NOMO-1 treated with DMSO at 0.1 percent for 48 hours (cell line): ENCODE results near the gene RRAGD.
"Not testable (repeated sequence)": the region's sequence is repeated elsewhere in the genome, so short reads cannot be mapped to it uniquely, and the experiment has no call there.

ENCODE experiments used
- DNase-seq: peaks from one replicate; lab custom pipeline; 2025; ENCODE audit not compliant: unreplicated experiment; lab: John Stamatoyannopoulos, UW

RRAGD gene

DNA sequence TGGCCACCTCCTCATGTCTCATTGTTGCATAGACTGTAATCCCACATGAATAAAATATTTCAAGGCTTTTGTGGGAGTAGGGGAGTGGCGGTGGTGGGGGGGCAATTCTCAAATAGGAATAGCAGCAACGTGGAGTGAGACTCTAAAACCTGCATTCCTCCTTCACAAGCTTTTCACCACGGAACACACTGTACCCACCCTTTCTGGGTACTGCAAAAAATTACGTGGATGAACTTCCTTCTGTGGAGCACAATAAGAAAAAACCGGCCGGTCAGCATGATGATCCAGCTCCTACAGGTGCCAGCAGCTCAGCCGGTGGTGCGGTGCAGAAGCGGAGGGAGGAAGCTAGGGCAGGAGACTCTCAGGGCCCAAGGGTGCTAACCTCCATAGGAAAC lies 930 bp upstream of the RRAGD start:
- no peak for DNase-seq

DNA sequence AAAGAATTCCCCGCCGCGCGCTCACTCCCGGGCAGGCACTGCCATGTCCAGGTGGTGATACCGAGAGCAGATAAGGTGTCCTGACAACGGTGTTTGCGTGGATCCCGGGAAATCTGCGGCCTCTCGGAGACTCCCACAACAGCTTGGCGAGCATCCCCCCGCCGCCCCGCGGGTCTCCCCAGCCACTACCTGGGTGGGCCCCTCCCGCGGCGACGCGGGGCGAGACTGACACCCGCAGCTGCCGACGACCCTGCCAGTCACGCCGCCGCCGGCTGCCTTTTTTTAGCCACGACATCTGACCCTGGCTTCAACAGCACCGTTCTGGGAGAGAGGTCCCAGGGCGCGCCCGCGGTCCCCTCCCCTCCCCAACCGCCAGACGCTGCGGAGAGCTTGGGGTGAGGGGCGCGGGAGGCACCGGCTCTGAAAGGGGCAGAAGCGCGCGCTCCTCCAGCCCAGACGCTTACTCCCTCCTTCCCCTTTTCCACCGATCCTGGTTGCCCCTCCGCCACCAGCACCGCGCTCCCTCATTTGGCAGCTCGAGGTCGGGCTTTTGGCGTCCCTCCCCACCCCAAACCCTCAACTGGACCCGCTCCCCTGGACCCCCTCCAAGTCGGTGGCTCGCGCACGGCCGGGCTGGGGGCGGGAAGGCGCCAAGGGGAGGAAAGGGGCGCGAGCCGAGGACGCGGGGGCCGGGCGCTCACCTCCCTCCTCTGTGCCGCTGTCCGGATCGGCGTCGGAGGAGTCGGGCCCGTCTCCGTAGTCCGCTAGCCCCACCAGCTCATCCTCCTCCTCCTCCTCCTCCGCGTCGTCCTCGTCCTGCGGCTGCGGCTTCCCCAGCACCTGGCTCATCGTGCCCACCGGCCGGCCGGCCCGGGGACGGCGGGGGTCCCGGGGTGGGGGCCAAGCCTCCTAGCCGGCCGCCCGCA lies 665 bp downstream of the RRAGD start:
- peak; percentile 49 for DNase-seq

GRCh38 chr6:89410788-89411144 lies 1.3 kb downstream of the RRAGD start:
- peak; percentile 5 for DNase-seq

GRCh38 chr6:89410231-89410761 lies 1.8 kb downstream of the RRAGD start:
- DNase-seq, result no peak

- DNase-seq, result no peak
Observed at GRCh38 chr6:89409461-89410035, 2.5 kb downstream of the RRAGD start.

DNA sequence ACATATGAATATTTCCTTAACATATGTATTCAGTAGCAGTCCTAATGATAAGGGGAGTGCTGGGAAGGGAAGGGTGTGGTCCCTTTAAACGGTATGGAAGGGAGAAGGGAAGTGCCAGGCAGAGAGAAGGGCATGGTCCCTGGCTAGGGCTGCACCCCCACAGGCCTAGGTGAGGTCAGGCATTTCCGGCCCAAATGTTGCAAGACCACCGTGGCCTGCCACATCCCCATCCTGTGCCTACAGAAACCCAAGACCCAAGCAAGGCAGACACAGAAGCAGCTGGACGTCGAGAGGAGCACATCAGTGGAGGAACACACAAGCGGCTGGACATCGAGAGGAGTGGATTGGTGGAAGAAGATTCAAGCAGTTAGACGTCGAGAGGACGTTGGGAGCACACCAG lies 5.9 kb downstream of the RRAGD start:
- peak; percentile 26 for DNase-seq

- no peak for DNase-seq
Observed at GRCh38 chr6:89404512-89404911, 7.6 kb downstream of the RRAGD start.

GRCh38 chr6:89402776-89403175 lies 9.3 kb downstream of the RRAGD start:
- no peak for DNase-seq

DNA sequence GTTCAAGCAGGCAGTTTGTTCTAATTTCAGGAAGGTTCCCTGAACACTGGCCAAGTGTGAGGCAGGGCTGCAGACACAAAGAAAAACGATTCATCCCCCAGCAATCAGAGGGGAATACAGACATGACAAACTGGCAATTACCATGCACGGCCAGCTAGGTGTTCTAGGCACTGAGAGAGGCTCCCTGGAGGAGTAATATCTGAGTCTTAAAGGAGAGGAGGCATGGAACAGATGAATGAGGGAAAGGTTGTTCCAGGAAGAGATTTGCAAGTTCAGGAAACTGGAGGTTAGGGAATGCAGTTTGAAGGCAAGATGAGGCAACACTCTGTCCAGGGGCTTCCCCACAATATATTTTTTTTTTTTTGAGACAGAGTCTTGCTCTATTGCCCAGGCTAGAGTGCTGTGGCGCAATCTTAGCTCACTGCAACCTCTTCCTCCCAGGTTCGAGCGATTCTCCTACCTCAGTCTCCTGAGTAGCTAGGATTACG lies 11.1 kb downstream of the RRAGD start:
- no peak for DNase-seq

- no peak for DNase-seq
Observed at GRCh38 chr6:89400050-89400449, 12.0 kb downstream of the RRAGD start.

DNA sequence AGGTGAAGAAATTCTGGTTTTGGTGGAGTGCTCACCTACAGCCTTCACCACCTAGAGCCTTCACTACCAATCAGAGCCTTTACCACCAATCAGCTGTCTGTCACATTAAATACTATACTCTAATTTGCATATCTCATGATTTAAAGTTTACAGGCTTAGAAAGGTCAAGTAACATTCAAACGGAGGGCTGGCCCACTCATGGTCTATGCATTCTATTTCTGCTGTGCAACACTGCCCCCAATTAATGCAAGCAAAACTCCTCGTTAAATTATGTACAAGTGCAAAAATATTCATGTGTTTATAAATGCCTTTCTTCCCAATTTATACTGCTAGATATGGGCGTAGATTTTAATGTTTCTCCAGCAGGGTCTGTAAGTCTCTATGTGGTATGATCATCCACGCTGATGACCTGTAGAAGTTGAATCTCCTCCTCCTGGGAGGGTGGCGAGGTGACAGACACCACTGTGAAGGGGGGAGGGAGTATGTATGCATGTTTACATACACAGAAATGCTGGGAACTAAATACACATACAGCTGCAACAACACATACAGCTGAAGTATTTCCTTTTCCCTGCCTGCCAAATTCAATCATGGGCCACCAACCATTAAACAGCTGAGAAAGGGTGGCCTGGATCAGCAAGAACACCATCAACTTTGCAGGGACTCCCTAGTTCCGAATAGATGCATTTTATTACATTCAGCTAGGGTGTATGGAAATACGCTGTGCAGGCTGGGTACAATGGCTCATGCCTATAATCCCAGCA lies 13.1 kb downstream of the RRAGD start:
- no peak for DNase-seq

DNA sequence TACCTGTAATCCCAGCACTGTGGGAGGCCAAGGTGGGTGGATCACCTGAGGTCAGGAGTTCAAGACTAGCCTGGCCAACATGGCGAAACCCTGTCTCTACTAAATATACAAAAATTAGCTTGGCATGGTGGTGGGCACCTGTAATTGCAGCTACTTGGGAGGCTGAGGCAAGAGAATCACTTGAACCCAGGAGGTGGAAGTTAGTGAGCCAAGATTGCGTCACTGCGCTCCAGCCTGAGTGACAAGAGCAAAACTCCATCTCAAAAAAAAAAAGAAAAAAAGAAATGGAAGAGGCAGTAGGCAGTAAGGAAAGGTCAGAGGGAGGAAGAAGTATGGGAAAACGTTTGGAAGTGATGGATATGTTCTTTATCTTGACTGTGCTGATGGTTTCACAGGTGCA lies 14.2 kb downstream of the RRAGD start:
- not testable (repeated sequence) for DNase-seq

DNA sequence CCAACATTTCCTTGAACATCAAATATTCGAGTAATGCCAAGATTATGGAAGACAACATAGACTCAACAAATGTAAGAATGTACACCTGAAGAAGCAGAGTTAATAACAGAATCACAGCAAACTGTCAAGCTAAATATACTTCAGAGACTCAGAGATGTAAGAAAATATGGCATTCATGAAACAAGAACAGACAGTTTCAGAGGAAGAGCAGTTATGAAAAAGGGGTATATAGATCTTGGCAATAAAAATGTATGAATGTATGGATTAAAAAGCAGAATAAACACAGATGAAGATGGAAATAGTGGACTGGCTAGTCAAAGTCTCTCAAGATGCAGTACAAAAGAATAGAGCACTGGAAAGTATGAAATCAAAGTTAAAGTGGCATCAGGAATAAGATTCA lies 18.4 kb downstream of the RRAGD start:
- no peak for DNase-seq

- DNase-seq, result no peak
Observed at GRCh38 chr6:89392823-89393222, 19.2 kb downstream of the RRAGD start.

DNA sequence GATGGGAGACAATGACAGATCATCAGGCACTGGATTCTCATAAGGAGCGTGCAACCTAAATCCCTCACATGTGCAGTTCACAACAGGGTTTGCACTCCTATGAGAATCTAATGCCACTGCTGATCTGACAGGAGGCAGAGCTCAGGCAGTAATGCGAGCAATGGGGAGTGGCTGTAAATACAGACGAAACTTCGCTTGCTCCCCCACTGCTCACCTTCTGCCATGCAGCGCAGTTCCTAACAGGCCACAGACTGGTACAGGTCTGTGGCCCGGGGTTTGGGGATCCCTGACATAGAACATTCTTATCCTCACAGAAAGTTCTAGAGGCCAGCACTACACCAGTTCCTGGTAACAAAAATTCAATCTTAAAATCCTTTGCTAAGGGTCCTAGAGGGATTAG lies 23.2 kb downstream of the RRAGD start:
- DNase-seq, result no peak

DNA sequence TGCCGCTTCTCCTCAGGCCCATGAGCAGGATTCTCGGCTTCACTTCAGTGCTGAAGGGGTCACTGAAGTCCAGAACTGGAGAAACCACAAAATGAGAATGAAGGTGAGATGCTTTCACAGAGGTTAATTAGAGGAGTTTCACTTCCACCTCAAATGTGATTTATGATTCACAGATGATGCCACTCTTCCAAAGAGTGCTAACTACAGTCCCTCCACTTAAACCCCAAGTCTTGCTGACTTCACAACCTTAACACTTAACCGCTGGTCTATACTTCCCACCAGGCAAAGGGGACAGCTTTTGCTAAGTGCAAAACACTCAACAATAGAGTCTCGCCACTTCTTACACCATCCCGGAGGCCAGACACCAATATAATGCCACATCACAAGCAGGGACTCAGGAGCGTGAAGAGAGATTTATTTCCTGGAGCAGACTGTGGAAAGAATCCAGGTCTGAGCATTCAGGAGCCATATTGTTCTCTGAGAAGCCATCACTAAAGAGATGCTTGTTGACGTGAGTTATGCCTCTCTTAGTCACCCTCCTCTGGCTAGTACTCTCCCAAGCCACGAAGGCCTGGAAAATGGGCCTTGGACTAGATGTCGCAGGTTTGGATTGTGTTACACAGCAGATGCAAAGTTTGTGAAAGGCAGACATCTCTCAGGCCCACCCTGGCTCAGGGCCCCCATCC lies 24.4 kb downstream of the RRAGD start:
- peak; percentile 88 for DNase-seq

GRCh38 chr6:89386917-89387491 lies 25.1 kb downstream of the RRAGD start:
- no peak for DNase-seq

DNA sequence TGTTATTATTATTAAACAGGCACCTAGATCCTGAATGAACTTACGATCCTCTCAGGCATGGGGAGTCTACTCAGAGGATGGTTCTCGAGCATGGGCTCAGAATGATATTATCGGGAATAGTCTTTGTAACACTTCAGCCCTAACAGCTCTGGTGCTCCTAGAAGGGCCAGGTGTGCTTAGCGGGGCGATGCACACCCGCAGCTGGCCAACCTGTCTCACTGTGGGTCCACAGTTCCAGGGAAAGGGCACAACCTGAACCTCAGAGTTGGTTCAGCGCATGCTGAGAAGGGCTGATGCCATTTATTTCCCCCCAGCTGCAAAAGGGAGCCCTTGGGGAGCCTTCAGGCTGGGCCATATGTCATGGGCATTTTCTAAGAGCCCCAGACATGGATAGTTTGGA lies 26.2 kb downstream of the RRAGD start:
- no peak for DNase-seq

- DNase-seq, result peak; percentile 11
Observed at GRCh38 chr6:89385156-89385667, 26.9 kb downstream of the RRAGD start.

DNA sequence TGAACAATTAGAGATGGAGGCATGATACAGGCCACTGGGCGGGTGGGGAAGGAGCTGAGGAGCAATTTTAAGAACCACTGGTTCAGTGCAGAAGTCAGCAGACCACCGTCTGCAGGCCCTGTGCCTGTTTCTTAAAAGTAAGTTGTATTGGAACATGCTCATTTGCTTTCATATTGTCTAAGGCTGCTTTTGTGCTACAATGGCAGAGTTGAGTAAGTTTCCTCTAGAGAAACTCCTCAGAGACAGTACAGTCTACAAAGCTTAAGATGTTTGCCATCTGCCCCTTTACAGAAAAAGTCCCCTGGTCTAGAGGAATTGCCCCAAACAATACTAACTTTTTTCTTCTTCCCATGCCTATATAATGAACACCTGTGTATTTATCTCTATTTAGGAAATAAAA lies 31.0 kb downstream of the RRAGD start:
- DNase-seq, result no peak
